GM12865 (cell line): ENCODE results near the gene DZANK1.
"Not testable (repeated sequence)": the region's sequence is repeated elsewhere in the genome, so short reads cannot be mapped to it uniquely, and the experiment has no call there.

Experiments
- DNase-seq: peaks from one replicate; pipeline ENCODE4 v3.0.0; 2010; ENCODE audit warnings: low read depth
- H3K4me3 ChIP-seq: 2 replicates; pipeline ENCODE4 v1.5.1; 2011; ENCODE audit warnings: mild to moderate bottlenecking, low read depth, low read length, control low read depth
- CTCF ChIP-seq: IDR thresholded peaks from 2 replicates; pipeline ENCODE4 v1.5.1; 2011; ENCODE audit warnings: low read length, control low read depth, low read depth, inconsistent platforms; ENCODE audit not compliant: insufficient read depth; ENCODE audit errors: missing control alignments

DZANK1 gene

GRCh38 chr20:18388860-18389259 lies 78.0 kb downstream of the DZANK1 start:
- DNase-seq: no peak
- no peak overlapping the region for H3K4me3 ChIP-seq

GRCh38 chr20:18380908-18381529 lies 85.8 kb downstream of the DZANK1 start:
- TF ChIP-seq CTCF: no peak
- DNase-seq: no peak
- no peak overlapping the region for H3K4me3 ChIP-seq

More at GRCh38 chr20:18388860-18389259, 78.0 kb downstream of the DZANK1 start:
- TF ChIP-seq CTCF: no peak

GRCh38 chr20:18377896-18378481 lies 88.8 kb downstream of the DZANK1 start:
- H3K4me3 ChIP-seq: no peak overlapping the region
- DNase-seq: no peak

GRCh38 chr20:18375551-18375950 lies 91.3 kb downstream of the DZANK1 start:
- not testable (repeated sequence) for DNase-seq, H3K4me3 ChIP-seq

More at GRCh38 chr20:18377896-18378481, 88.8 kb downstream of the DZANK1 start:
- TF ChIP-seq CTCF: no peak

GRCh38 chr20:18372296-18372695 lies 94.5 kb downstream of the DZANK1 start:
- no peak for DNase-seq

GRCh38 chr20:18364768-18365167 lies 102.1 kb downstream of the DZANK1 start:
- H3K4me3 ChIP-seq: no peak overlapping the region
- DNase-seq: no peak
- TF ChIP-seq CTCF: no peak

More at GRCh38 chr20:18372296-18372695, 94.5 kb downstream of the DZANK1 start:
- no peak overlapping the region for H3K4me3 ChIP-seq
- TF ChIP-seq CTCF: no peak

- TF ChIP-seq CTCF: no peak
- no peak overlapping the region for H3K4me3 ChIP-seq
- DNase-seq: no peak
These were observed 103.1 kb downstream of the DZANK1 start for GRCh38 chr20:18363708-18364107.
